Nephron (organoid): Measurements from ENCODE around the gene SH3PXD2A.

Experiments used
- H3K27ac Mint-ChIP-seq, 3 experiments: 2 replicates each; pipeline ENCODE4 v1.8.0; 2020; ENCODE audit warnings: mixed read lengths in 3 of 3, mild to moderate bottlenecking in 2 of 3, moderate library complexity in 1 of 3
- H3K27me3 Mint-ChIP-seq: 2 replicates; pipeline ENCODE4 v1.8.0; 2021; ENCODE audit warnings: low read depth, mild to moderate bottlenecking, moderate library complexity, mixed read lengths
- H3K36me3 Mint-ChIP-seq: 2 replicates; pipeline ENCODE4 v1.8.0; 2020; ENCODE audit warnings: low read depth, mixed read lengths
- H3K4me1 Mint-ChIP-seq: 2 replicates; pipeline ENCODE4 v1.8.0; 2020; ENCODE audit warnings: mixed read lengths
- H3K4me3 Mint-ChIP-seq, 3 experiments: 2 replicates each; pipeline ENCODE4 v1.8.0; 2020; ENCODE audit warnings: mild to moderate bottlenecking in 3 of 3, mixed read lengths in 3 of 3, moderate library complexity in 2 of 3
- H3K9me3 Mint-ChIP-seq: 2 replicates; pipeline ENCODE4 v1.8.0; 2020; ENCODE audit warnings: mixed read lengths
- TF ChIP-seq, protein P1 (sequence below), 3 experiments: fragments of 200-600 bp; sonication (generic); IDR thresholded peaks; one replicate each; pipeline ENCODE4 v1.5.0; 2021; ENCODE audit warnings: antibody characterized with exemption in 3 of 3; ENCODE audit not compliant: unreplicated experiment in 3 of 3

The SH3PXD2A gene

DNA sequence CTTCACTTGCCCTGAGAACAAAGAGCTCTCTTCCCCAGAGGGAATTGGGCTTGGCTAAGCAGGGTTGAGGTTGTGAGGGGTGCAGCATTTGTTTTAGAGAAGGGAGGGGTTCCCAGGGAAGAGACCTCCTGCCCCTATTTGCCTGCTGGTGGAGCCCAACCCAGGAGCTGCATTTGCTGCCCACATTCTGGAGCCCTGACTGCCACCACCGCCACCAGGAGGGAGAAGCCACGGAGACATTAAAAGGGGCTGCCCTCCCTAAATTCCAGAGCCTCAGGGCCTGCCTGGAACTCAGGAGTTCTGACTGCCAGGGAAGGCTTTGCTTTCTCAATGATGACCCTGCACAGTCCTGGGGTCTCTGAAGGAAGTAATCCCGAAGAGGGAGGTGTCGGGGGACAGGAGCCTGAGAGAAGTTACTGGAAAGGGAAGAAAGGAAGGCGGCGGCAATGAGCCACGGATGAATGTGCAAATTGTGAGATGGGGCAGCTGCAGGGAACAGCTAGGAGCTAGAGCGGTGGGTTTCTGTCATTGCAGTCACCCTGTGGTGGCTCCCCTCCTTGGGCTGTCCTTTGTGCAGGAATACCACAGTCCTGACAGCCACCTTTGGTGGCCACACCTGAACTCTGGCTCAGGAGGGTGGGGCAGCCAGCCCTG lies 310.6 kb downstream of the SH3PXD2A start:
- TF ChIP-seq, protein P1, sequence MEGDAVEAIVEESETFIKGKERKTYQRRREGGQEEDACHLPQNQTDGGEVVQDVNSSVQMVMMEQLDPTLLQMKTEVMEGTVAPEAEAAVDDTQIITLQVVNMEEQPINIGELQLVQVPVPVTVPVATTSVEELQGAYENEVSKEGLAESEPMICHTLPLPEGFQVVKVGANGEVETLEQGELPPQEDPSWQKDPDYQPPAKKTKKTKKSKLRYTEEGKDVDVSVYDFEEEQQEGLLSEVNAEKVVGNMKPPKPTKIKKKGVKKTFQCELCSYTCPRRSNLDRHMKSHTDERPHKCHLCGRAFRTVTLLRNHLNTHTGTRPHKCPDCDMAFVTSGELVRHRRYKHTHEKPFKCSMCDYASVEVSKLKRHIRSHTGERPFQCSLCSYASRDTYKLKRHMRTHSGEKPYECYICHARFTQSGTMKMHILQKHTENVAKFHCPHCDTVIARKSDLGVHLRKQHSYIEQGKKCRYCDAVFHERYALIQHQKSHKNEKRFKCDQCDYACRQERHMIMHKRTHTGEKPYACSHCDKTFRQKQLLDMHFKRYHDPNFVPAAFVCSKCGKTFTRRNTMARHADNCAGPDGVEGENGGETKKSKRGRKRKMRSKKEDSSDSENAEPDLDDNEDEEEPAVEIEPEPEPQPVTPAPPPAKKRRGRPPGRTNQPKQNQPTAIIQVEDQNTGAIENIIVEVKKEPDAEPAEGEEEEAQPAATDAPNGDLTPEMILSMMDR (IDR thresholded peaks at IDR 0.05; ENCODE audit: unreplicated experiment in 3 of 3): no peak
- H3K4me3 Mint-ChIP-seq: no peak overlapping the region
- H3K4me1 Mint-ChIP-seq: peaks cover 53% of the 10 kb centered on the region
- H3K27ac Mint-ChIP-seq: no peak overlapping the region
- peaks cover 19% of the 10 kb centered on the region for H3K27me3 Mint-ChIP-seq
- no peaks in the 10 kb centered on the region for H3K9me3 Mint-ChIP-seq
- H3K36me3 Mint-ChIP-seq: no peaks in the 10 kb centered on the region
